ENCODE measurements around the gene PEX7.

GRCh38 chr6:136955123-136955522 is 132.7 kb downstream of the PEX7 start:
- TF ChIP-seq CTCF (IDR thresholded peaks at IDR 0.05): no peak
- TF ChIP-seq POLR2A (IDR thresholded peaks at IDR 0.05): no peak
- TF ChIP-seq POLR2AphosphoS5 (IDR thresholded peaks at IDR 0.05): no peak

All from stomach (tissue), 4 donors.